Choroid plexus epithelial cell (primary cell): Measurements from ENCODE around the gene WWOX.

ENCODE experiments used
- DNase-seq: peaks from one replicate; pipeline ENCODE4 v3.0.0-alpha.2; 2010; ENCODE audit warnings: low read depth
- H3K4me3 ChIP-seq: 2 replicates; pipeline ENCODE4 v1.5.1; 2011; ENCODE audit warnings: low read depth, mild to moderate bottlenecking, control low read depth, low read length, moderate library complexity
- CTCF ChIP-seq: conservative IDR thresholded peaks from 2 replicates; pipeline ENCODE4 v1.5.1; 2011; ENCODE audit warnings: low read depth, mild to moderate bottlenecking, control low read depth, inconsistent platforms, low read length, moderate library complexity

The WWOX gene

GRCh38 chr16:79171504-79171903 is 1072.0 kb downstream of the WWOX start:
- no peak for TF ChIP-seq CTCF
- H3K4me3 ChIP-seq = no peak overlapping the region
- DNase-seq = no peak

- no peak for DNase-seq
- TF ChIP-seq CTCF = no peak
- no peak overlapping the region for H3K4me3 ChIP-seq
These were observed 1072.7 kb downstream of the WWOX start for GRCh38 chr16:79171931-79172705.

- no peak overlapping the region for H3K4me3 ChIP-seq
- DNase-seq = no peak
- no peak for TF ChIP-seq CTCF
These were observed 1073.6 kb downstream of the WWOX start for GRCh38 chr16:79172976-79173500.

GRCh38 chr16:79173919-79174318 is 1074.5 kb downstream of the WWOX start:
- TF ChIP-seq CTCF = no peak
- DNase-seq = no peak
- no peak overlapping the region for H3K4me3 ChIP-seq

- no peak for TF ChIP-seq CTCF
- no peak for DNase-seq
- H3K4me3 ChIP-seq = no peak overlapping the region
These were observed 1076.0 kb downstream of the WWOX start for GRCh38 chr16:79175286-79176057.

- H3K4me3 ChIP-seq = no peak overlapping the region
- no peak for TF ChIP-seq CTCF
- no peak for DNase-seq
These were observed 1077.6 kb downstream of the WWOX start for GRCh38 chr16:79177018-79177417.
